C4-2B (cell line): ENCODE results near the gene PRRT1.

Source experiments
- ZFX ChIP-seq: fragments of 450-650 bp; IDR thresholded peaks from 2 replicates; pipeline ENCODE4 v1.6.1; 2017
- TF ChIP-seq, protein P1 (sequence below): fragments of 450-650 bp; conservative IDR thresholded peaks from 2 replicates; pipeline ENCODE4 v1.5.1; 2017; ENCODE audit warnings: mild to moderate bottlenecking

DNA sequence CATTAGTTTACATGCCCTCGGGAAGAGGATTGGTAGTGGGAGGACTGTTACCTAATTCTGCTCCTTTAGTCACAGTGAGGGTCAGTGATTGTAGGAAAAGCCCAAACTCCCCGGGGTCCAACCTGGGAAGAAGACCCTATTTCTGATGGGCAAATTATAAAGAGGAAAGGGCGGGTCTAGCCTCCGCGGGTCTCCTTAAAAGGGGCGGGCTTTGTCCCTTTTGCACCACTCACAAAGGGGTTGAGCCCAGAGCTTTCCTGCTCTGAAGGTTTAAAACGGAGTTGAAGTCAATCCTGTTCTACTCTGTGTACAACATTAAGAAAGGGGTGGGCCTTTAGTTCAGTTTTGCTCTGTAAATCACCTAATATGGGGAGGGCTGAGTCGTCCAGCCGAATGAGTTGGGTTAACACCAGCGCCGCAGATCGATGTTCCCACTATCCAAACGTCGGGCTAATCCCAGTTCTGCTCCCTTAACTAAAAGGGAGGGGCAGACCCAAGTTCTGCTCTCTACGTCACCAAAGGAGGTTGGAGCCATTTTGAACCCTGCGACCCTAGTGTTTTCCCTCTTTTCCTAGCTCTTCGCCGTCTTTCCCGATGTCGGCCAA lies 25.5 kb upstream of the PRRT1 start:
- TF ChIP-seq, protein P1, sequence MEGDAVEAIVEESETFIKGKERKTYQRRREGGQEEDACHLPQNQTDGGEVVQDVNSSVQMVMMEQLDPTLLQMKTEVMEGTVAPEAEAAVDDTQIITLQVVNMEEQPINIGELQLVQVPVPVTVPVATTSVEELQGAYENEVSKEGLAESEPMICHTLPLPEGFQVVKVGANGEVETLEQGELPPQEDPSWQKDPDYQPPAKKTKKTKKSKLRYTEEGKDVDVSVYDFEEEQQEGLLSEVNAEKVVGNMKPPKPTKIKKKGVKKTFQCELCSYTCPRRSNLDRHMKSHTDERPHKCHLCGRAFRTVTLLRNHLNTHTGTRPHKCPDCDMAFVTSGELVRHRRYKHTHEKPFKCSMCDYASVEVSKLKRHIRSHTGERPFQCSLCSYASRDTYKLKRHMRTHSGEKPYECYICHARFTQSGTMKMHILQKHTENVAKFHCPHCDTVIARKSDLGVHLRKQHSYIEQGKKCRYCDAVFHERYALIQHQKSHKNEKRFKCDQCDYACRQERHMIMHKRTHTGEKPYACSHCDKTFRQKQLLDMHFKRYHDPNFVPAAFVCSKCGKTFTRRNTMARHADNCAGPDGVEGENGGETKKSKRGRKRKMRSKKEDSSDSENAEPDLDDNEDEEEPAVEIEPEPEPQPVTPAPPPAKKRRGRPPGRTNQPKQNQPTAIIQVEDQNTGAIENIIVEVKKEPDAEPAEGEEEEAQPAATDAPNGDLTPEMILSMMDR, result no peak
- no peak for TF ChIP-seq ZFX
